A549 (cell line): ENCODE results near the gene AKT1S1.

Experiments used
- CHD2 ChIP-seq: fragments of 150-350 bp; IDR thresholded peaks from 2 replicates; pipeline ENCODE4 v1.6.1; 2014; ENCODE audit warnings: low read length; ENCODE audit not compliant: partially characterized antibody
- EP300 ChIP-seq, 2 experiments: fragments of >200 bp; sonication (Bioruptor Twin); formaldehyde crosslinking; IDR thresholded peaks; 2 replicates in 1 of 2; 3 replicates in 1 of 2; pipeline ENCODE4 v1.6.1; 2016 to 2017
- HDAC2 ChIP-seq: fragments of 200-600 bp; sonication (generic); IDR thresholded peaks from 2 replicates; pipeline ENCODE4 v1.6.1; 2016
- JUNB ChIP-seq: fragments of >200 bp; sonication (Bioruptor Twin); formaldehyde crosslinking; IDR thresholded peaks from 2 replicates; pipeline ENCODE4 v1.6.1; 2016
- POLR2A ChIP-seq: IDR thresholded peaks from 2 replicates; pipeline ENCODE4 v1.6.1; 2012; ENCODE audit warnings: mild to moderate bottlenecking, low read length
- SMC3 ChIP-seq: fragments of >200 bp; sonication (Bioruptor Twin); formaldehyde crosslinking; IDR thresholded peaks from 3 replicates; pipeline ENCODE4 v1.6.1; 2018; ENCODE audit warnings: inconsistent platforms
- SREBF2 ChIP-seq: fragments of 450-650 bp; IDR thresholded peaks from 2 replicates; pipeline ENCODE4 v1.6.1; 2014; ENCODE audit warnings: mild to moderate bottlenecking, moderate library complexity
- TF ChIP-seq, protein P1 (sequence below): fragments of >200 bp; sonication (Bioruptor Twin); formaldehyde crosslinking; IDR thresholded peaks from 3 replicates; pipeline ENCODE4 v1.5.1; 2016
- TF ChIP-seq, protein P2 (sequence below): fragments of 200-600 bp; sonication (generic); IDR thresholded peaks from 2 replicates; pipeline ENCODE4 v1.6.1; 2016; ENCODE audit warnings: antibody characterized with exemption, mild to moderate bottlenecking, moderate library complexity

DNA sequence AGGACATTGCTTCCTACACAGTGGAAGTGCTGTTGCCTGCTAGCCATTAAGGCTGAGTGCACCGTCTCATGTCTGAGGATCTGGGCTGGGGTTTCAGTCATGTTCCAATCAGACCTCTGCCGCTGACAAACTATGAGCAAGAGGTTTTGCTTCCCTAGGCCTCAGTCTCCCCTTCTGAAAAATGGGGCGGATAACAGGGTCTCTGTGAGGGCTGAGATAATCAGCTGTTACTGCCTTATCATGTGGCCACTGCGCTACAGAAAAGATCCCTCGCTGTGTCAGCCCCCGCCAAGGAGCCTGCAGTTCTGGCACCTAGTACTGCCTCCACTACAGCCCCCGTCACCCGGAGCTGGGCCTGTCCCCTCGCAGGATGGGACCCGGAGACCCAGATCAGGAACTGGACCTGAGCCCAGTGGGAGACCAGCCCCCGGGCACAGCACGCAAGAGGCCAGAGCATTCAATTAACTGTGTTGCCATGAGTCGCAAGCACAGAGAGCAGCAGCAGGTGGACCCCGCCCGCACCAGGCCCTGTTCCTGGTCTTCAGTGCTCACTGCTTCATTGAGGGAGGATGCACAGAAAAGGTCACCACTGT is 6.8 kb downstream of the AKT1S1 start:
- TF ChIP-seq SREBF2 (no peak), EP300 (IDR thresholded peaks at IDR 0.05) (no peak), POLR2A (no peak; the same call in none of the 2 replicates), CHD2 (no peak), JUNB (no peak), SMC3 (no peak), HDAC2 (no peak)
- TF ChIP-seq, protein P1, sequence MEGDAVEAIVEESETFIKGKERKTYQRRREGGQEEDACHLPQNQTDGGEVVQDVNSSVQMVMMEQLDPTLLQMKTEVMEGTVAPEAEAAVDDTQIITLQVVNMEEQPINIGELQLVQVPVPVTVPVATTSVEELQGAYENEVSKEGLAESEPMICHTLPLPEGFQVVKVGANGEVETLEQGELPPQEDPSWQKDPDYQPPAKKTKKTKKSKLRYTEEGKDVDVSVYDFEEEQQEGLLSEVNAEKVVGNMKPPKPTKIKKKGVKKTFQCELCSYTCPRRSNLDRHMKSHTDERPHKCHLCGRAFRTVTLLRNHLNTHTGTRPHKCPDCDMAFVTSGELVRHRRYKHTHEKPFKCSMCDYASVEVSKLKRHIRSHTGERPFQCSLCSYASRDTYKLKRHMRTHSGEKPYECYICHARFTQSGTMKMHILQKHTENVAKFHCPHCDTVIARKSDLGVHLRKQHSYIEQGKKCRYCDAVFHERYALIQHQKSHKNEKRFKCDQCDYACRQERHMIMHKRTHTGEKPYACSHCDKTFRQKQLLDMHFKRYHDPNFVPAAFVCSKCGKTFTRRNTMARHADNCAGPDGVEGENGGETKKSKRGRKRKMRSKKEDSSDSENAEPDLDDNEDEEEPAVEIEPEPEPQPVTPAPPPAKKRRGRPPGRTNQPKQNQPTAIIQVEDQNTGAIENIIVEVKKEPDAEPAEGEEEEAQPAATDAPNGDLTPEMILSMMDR, result no peak
- TF ChIP-seq, protein P2, sequence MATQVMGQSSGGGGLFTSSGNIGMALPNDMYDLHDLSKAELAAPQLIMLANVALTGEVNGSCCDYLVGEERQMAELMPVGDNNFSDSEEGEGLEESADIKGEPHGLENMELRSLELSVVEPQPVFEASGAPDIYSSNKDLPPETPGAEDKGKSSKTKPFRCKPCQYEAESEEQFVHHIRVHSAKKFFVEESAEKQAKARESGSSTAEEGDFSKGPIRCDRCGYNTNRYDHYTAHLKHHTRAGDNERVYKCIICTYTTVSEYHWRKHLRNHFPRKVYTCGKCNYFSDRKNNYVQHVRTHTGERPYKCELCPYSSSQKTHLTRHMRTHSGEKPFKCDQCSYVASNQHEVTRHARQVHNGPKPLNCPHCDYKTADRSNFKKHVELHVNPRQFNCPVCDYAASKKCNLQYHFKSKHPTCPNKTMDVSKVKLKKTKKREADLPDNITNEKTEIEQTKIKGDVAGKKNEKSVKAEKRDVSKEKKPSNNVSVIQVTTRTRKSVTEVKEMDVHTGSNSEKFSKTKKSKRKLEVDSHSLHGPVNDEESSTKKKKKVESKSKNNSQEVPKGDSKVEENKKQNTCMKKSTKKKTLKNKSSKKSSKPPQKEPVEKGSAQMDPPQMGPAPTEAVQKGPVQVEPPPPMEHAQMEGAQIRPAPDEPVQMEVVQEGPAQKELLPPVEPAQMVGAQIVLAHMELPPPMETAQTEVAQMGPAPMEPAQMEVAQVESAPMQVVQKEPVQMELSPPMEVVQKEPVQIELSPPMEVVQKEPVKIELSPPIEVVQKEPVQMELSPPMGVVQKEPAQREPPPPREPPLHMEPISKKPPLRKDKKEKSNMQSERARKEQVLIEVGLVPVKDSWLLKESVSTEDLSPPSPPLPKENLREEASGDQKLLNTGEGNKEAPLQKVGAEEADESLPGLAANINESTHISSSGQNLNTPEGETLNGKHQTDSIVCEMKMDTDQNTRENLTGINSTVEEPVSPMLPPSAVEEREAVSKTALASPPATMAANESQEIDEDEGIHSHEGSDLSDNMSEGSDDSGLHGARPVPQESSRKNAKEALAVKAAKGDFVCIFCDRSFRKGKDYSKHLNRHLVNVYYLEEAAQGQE, result no peak
